HG03196 (cell line): ENCODE measurements around the gene STBD1.
"Not testable (repeated sequence)": the region's sequence is repeated elsewhere in the genome, so short reads cannot be mapped to it uniquely, and the experiment has no call there.

Source experiments
- ATAC-seq: cut with Tn5 transposase; IDR thresholded peaks from one replicate; pipeline ENCODE4 v1.9.1; 2021; ENCODE audit not compliant: unreplicated experiment

STBD1 gene

DNA sequence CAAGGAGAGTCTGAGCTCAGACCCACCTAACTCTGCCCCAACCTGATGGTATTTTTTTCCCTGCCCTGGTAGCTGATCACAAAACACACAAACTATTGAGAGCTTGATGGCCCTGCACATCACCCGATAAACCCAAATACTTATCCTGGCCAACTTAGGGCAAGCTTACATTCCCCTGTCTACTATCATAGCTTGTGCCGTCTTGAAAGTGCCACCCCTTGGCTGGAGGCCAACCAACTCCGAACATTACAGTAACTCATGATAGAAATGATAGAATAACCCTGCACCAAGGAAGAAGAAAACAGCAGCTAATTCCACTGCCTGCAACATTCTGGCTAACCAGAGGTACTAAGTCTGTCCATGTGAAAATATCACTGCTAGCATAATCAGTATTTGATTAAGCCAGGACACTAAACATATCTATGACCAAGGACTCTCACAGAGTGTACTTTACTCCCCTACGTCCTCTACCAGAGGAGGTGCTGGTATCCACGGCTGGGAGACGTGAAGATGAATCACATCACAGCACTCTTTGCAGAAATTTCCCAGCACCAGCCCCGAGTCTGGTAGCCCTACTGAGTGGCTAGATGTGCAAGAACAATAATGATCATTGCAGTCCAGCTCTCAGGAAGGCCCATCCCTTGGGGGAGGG lies 8.9 kb downstream of the STBD1 start:
- ATAC-seq: no peak

DNA sequence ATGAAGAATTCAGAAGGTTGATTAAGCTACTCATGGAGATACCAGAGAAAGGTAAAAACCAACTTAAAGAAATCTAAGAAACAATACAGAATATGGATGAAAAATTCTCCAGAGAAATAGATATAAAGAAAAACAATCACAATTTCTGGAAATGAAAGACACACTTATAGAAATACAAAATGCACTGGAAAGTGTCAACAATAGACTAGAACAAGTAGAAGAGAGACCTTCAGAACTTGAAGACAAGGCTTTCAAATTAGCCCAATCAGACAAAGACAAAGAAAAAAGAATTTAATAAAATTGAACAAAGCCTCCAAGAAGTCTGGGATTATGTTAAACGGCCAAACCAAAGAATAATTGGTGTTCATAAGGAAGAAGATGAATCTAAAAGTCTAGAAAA lies 9.6 kb downstream of the STBD1 start:
- no peak for ATAC-seq

- no peak for ATAC-seq
Measured at GRCh38 chr4:76322236-76322635, 15.7 kb downstream of the STBD1 start.

DNA sequence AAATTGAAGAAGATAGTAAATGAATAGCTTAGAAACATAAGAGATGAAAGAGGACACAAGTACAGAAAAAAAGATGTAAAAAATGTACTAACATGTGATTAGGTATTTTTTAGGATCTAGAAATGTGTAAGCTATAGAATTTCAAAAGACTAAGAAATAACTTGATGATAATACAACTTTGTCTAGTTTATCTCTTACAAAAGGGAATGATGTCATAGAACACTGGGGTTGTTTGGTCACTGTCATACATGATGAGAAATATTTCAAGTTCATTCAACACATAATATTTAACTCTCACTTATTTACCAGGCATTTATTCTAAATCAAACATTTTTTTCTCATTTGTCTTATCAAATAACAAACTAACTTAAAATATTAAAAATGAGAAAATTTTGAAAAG lies 18.5 kb downstream of the STBD1 start:
- ATAC-seq: no peak

DNA sequence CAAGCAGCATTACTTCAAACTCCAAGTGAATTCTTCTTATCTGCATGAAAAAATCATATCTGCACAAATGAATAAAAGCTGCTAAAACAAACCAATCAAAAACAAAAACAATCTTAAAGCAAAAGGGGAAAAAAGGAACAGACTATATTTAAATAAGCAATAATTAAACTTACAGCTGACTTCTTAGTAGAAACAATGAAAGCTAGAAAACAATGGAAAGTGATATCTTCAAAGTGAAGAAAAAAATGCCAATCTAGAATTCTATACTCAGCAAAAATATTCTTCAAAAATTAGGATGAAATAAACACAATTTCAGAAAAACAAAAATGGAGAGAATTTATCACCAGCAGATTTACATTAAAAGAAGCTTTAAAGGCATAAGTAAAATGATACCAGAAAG lies 20.0 kb downstream of the STBD1 start:
- ATAC-seq: no peak

DNA sequence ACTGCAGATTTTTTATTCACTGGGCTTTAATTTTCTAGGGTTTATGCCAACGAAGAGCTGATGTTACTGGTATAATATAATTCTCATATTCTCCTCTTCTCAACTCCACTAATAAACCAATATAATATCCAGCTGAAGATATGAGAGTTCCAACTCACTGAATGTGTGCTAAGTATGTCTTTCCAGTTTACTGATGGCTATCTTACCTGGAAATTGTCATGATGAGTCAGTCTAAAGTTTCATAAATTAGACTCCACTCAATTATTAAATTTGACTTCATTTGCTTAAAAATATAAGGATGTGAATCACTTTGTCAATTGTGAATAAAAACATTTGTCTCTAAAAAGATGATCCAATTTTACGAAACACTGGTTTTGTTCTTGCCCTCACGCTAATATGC lies 28.4 kb downstream of the STBD1 start:
- ATAC-seq: no peak

DNA sequence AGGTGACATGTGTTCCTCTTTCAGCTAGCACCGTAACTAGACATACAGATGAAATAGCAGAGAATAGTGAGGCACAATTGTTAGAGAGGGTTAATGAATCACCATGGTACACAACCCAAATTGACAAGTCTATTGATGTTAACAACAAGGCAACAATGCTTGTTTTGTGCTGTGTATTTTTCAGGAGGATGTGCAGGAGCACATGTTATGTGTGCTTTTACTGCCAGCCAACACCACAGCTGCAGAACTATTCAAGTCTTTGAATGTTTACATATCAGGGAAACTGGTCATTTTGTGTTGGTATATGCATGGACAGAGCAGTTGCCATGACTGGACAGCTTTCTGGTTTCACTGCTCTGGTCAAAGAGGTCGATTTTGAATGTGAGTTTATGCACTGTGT lies 32.8 kb downstream of the STBD1 start:
- ATAC-seq: no peak

DNA sequence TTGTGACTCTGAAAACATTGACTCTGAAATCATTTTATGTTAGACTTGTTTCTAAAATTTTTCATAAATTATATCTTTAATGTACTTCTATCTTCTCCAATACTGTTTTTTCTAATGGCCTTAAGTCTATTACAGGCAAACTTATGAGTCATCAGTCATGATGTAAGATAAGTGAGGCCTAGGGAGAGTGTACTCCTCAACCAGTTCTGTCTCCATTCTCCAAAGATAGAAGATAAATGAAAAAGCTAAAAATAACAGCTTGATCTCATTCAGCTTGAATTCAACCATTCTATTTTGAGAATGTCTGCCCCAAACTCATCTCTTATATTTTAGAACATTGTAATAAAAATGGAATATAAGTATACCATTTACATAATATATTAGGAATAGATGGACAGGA lies 34.5 kb downstream of the STBD1 start:
- no peak for ATAC-seq

- ATAC-seq: no peak
Measured at GRCh38 chr4:76342191-76342590, 35.7 kb downstream of the STBD1 start.

GRCh38 chr4:76342803-76343202 lies 36.3 kb downstream of the STBD1 start:
- ATAC-seq: no peak

DNA sequence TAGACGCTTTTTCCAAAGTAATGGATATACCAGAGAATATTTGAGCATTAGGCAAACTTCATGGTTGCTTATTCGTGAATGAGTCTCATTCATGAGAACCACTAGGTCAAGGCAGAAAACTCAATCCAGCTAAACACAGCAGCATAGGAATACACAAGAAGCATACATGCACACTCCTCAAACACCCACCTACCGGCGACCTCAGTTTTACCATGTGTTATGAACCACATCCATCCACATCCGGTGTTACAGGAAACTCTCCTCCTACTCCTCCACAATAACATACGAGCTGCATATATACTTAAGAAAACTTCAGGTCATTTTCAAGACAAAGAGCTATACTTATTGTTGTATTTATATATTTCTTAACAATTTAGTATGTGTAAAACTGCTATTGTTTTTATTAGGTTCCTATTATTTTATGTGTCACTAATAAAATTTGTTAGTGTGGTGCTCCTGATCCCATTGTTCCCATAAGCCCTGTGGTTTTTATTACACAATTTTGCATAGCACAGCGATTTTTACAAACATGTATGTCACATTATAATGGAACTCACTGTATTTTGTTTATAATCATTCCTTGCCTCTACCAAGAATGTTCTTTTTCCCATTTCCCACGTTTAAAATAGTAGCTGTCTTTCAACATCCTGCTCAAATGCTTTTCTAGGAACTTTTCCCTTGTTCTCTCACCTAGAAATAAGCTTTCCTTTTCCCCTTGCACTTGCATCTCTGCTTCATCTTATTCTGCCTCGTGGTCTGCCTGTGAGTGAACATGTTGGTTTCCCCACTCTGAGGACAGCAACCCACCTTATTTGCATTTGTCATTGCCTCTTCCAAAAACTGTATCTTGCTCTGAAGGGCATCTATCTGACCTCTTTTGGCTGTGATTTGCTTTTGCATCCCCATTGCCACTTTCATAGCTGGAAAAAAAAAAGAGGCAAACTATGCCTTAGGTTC lies 48.3 kb downstream of the STBD1 start:
- ATAC-seq: no peak

DNA sequence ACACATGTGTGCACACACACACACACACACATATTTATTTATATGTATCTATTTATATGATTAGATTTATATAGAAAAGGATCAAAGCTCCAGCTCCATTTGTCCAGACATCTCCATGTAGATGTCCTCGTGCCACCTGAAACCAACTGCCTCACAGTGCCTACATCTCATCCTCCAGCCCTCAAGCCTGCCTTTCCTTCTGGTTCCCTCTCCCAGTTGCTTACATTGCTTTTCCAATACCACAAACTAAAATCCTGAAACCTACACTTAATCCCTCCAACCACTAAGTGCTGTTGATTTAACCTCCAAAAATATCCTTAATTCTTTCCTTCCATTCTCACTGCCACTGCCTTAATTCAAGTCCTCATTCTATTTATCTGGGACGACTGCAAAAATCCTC lies 51.4 kb downstream of the STBD1 start:
- no peak for ATAC-seq

GRCh38 chr4:76359881-76360466 lies 53.4 kb downstream of the STBD1 start:
- ATAC-seq: not testable (repeated sequence)
